HG03108 (cell line): ENCODE results near the gene IGDCC3.

Source experiments
- ATAC-seq: cut with Tn5 transposase; IDR thresholded peaks from one replicate; pipeline ENCODE4 v1.9.1; 2021; ENCODE audit warnings: moderate library complexity; ENCODE audit not compliant: unreplicated experiment

The IGDCC3 gene

GRCh38 chr15:65377976-65378366, at the start of gene IGDCC3:
Gene IGDCC3, minus strand, starts transcription at chr15:65378002. Its CDS starts 214 bp downstream, at chr15:65377788.
- ATAC-seq = no peak

DNA sequence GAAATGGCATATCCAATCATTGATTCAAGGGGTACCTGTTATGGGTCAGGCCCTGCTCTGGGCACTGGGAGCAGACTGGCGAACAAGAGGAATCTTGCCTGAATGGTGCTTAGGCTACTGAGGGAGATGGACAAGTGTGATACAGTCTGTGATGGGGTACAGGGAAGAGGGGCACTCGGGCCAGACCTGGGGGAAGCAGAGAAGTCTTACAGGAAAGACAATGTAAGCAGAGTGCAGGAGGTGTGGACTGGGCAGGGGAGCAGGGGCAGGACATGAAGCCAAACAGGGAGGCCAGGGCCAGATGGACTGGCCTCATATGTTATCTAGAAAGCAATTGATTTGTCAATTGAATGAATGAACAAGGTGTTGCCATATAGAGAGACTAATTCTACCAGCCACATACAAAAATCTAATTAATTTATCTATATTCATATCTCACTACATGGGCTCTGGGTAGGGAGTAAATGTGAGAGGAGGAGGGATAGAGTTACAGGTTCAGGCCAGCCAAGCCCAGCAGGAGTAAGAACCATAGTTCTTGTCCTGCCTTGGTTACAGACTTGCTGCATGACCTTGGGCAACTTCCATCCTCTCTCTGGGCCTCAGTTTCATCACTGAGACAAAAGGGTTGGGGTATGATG, 48.5 kb upstream of the IGDCC3 start:
- no peak for ATAC-seq

GRCh38 chr15:65424683-65425082, 46.9 kb upstream of the IGDCC3 start:
- ATAC-seq = no peak

DNA sequence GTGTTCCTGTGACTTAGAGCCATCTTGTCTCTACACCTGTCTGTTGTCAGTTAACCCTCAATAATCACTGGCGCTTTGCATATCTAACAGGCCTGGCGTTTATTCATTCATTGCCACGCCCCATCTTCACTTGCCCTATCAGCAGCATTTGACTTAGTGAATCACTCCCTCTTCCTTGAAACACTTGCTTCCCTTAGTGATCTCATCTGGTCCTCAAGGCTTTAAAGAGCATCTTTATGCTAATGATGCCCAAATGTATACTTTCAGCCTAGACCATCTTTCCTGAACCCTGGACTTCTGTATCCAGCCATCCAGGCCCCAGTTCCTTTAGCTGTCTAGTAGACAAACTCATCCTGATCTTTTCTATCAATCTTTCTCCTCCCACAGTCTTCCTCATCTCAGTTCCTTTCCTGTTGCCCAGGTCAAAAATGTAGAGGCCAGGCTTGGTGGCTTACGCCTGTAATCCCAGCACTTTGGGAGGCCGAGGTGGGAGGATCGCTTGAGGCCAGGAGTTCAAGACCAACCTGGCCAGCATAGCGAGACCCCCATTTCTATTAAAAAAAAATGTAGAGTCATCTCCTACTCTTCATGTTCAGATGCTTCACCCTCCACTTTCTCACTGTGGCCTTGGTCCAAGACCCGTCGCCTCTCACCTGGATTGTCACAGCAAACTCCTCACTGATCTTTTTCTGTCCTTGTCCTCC, 46.3 kb upstream of the IGDCC3 start:
- ATAC-seq = no peak

DNA sequence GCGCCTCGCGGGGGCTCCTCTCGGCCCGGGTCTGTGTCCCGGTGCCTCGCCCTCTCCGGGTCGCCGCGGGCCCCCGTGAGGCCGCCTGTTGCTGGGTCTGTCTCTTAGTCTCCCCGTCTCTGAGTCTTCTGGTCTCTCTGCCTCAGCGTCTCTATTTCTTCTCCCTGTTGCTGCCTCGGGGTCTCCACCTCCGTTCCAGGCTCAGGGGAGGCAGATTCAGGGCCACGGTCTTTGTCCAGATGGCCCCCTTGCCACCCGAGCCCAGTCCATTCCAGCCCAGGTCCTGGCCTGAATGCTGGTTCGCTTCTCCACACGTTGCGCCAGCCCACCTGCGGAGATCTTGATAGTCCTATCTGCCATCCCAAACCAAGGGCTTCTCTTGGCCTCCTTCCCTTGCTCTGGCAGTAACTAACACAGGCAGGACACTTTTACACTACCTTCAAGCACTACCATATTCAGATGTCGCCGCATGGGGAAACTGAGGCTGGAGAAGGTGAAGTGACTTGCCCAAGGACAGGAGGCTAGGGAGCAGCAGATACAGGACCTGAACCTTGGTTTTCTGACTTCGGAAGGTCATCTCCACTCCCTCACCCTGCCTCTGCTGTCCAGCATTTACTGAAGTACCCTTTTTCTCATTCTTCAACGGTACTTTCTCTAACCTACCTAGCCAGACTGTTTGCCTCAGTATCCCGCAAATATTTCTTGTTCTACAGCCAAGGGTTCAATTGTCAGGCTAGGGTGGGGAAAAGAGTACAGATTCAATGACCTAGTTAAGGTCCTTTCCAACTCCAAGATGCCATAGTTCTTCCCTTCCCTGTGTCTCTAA, 45.6 kb upstream of the IGDCC3 start:
- no peak for ATAC-seq

- no peak for ATAC-seq
Observed at GRCh38 chr15:65421360-65422215, 43.8 kb upstream of the IGDCC3 start.

GRCh38 chr15:65420975-65421359, 43.2 kb upstream of the IGDCC3 start:
- no peak for ATAC-seq

DNA sequence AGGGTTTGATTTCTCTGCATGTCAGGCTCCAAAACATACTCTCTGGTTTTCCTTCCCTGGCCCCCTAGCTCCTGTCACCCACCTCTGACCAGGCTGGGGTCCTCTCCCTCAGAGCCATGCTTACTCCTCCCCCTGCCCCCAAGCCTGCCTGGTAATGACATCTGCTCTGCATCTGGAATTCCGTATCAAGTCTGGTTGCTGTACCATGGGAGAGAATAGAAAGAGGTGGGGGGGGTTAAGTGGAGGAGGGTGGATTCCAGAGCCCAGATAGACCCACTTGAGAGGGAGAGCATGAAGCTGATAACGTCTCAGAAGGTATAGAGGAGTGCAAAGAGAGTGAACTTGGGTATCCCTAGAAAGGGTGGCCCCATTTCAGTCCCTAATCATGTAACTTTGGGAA, 40.8 kb upstream of the IGDCC3 start:
- ATAC-seq = no peak

DNA sequence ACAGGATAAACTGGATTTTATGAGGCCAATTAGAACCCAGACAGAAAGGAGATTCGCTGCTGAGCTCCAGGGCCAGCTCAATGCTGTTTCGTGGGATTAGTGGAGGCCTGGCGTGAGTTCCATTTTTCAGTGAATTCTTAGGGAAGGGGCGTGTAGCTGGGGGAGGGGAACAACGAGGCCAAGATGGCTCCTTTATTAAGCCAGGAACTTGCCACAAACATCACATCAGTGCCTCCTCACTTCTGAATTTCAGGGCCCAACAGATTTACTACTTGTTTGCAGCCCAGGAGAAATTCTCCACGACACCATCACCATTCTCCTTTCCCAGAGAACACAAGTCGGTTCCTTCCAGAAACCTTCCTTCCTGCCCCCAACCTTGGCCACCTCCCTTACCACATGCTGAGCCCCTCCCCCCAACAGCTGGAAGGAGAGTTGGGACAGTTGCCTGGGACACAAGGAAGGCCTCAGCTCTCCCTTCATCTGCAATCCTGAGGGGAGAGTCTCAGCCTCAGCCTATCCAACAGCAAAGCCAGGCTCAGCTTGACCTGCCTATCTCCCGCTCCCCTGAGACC, 39.1 kb upstream of the IGDCC3 start:
- no peak for ATAC-seq

- no peak for ATAC-seq
Observed at GRCh38 chr15:65414841-65415621, 37.2 kb upstream of the IGDCC3 start.

GRCh38 chr15:65413760-65414144, 36.0 kb upstream of the IGDCC3 start:
- ATAC-seq = no peak

DNA sequence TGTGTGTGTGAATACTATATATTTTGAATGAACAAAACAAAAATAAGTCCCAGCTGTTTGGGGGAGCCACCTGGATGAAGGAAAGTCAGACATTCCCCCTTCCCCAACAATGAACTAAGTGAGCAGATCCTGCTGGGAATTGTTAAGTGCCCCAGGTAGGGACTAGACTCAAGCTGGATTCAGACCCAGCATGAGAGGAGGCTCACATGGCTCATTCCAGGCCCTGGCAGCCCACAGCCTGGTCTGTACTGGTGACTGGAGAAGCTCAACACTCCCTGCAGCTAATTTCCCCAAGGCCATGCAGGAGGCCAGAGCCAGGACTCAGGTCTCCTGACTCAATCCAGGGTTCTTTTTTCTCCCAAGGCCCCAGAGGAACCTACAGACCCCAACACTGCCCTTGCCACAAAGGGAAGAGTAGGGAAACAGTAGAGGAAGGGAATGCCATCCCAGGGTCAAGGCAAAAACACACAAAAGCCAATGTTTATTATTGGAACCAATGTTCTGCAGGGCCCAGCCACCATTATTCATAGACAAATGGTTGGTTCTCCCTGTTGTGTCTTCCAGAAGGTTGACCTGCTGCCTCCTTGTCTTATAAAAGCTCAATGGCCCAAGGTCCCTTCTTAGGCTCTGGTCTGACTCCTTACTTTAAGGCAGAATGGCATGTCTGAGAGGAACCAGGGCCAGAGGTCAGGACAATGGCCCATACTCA, 35.4 kb upstream of the IGDCC3 start:
- no peak for ATAC-seq

- ATAC-seq = no peak
Observed at GRCh38 chr15:65412556-65412955, 34.8 kb upstream of the IGDCC3 start.

GRCh38 chr15:65411465-65412071, 33.8 kb upstream of the IGDCC3 start:
- ATAC-seq = no peak

GRCh38 chr15:65410972-65411371, 33.2 kb upstream of the IGDCC3 start:
- no peak for ATAC-seq

- no peak for ATAC-seq
Observed at GRCh38 chr15:65410036-65410435, 32.2 kb upstream of the IGDCC3 start.

DNA sequence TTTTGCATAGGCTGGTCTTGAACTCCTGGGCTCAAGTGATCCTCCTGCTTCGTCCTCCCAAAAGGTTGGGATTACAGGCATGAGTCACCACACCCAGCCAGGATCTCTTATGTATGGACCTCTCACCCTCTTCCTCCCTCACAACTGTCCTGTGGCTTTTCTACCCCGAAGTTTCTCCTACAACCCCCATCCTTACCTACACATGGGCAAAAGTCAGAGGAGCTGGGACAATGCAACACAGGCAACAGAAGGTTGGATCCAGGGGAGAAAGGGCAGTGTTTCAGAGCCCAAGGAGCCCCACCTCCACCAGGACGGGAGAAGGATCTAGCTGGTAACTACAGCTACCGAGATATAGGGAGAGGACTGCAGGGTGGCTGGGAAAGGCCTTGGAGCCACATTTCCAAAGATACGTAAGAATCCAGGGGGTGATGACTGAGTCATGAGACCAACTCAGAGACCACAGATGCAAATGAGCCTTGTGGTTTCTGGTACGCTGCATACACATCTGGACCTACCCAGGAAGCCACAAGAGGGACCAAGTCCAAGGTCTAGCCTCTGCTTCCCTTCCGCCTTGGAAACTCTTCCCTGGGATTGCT, 31.3 kb upstream of the IGDCC3 start:
- ATAC-seq = no peak

GRCh38 chr15:65408324-65409035, 30.7 kb upstream of the IGDCC3 start:
- ATAC-seq = no peak
